Measurements from ENCODE around the gene RSF1.

DNA sequence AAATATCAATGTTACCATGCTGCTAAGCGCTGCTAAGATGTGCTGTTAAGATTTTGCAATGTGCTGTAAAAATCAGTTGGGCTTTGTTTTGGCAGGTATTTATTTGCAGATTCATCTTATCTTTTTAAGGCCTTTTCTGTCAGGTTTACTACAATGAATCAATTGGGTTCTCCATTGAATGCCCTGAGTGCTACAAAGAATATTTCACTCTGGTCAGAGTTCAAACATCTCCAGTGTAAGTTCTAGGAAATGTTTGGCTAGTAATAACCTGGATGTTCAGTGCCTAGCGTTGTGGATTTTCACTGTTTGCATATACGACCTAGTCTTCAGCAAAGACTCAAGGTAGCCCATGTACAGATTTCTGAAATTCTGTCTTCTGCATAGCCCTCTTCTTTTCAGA lies 36.0 kb downstream of the RSF1 start:
- TF ChIP-seq, protein P1, sequence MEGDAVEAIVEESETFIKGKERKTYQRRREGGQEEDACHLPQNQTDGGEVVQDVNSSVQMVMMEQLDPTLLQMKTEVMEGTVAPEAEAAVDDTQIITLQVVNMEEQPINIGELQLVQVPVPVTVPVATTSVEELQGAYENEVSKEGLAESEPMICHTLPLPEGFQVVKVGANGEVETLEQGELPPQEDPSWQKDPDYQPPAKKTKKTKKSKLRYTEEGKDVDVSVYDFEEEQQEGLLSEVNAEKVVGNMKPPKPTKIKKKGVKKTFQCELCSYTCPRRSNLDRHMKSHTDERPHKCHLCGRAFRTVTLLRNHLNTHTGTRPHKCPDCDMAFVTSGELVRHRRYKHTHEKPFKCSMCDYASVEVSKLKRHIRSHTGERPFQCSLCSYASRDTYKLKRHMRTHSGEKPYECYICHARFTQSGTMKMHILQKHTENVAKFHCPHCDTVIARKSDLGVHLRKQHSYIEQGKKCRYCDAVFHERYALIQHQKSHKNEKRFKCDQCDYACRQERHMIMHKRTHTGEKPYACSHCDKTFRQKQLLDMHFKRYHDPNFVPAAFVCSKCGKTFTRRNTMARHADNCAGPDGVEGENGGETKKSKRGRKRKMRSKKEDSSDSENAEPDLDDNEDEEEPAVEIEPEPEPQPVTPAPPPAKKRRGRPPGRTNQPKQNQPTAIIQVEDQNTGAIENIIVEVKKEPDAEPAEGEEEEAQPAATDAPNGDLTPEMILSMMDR (IDR thresholded peaks at IDR 0.05) = no peak
- TF ChIP-seq POLR2A (IDR thresholded peaks at IDR 0.05) = no peak
- no peak for TF ChIP-seq EP300 (IDR thresholded peaks at IDR 0.05)
